Left ventricle myocardium inferior (tissue), 1 donor: ENCODE data around the gene PLXNC1. TPM values are rescaled to one million over a fixed set of nuclear protein-coding genes. Genes with fewer than 3 reads are reported as not detected.

Experiments
- DNase-seq: peaks from one replicate; pipeline ENCODE4 v3.0.0-alpha.2; 2020
- H3K27ac ChIP-seq: fragments of 200-600 bp; replicated peaks from 2 replicates; pipeline ENCODE4 v1.8.0; 2021
- H3K27me3 ChIP-seq: fragments of 200-600 bp; 2 replicates; pipeline ENCODE4 v1.8.0; 2021; ENCODE audit warnings: low read depth
- H3K36me3 ChIP-seq: fragments of 200-600 bp; 2 replicates; pipeline ENCODE4 v1.8.0; 2021
- H3K4me1 ChIP-seq: fragments of 200-600 bp; 2 replicates; pipeline ENCODE4 v1.8.0; 2021
- H3K4me3 ChIP-seq: fragments of 200-600 bp; 2 replicates; pipeline ENCODE4 v1.8.0; 2021; ENCODE audit warnings: mild to moderate bottlenecking, moderate library complexity
- H3K9me3 ChIP-seq: fragments of 200-600 bp; replicated peaks from 2 replicates; pipeline ENCODE4 v1.8.0; 2021
- CTCF ChIP-seq: fragments of 200-600 bp; IDR thresholded peaks from 2 replicates; pipeline ENCODE4 v1.8.0; 2021; ENCODE audit warnings: antibody characterized with exemption, mild to moderate bottlenecking, borderline replicate concordance
- intact Hi-C: fragments of 100-400 bp; cut with micrococcal nuclease; formaldehyde crosslinking; loops from one replicate; pipeline ENCODE4 v1.11.0; 2022
- total RNA-seq: library from RNA; stranded (reverse); fragmentation: NEBNext Ultra II Directional; extraction: Animal tissue kit (Norgen Biotek cat#: 25700); gene quantifications from one replicate; pipeline ENCODE4 v1.2.1, GENCODE V29; 2021
- donor health status: DM: no; HTN: yes; CAD: no; lungs with severe emphysema.

The PLXNC1 gene
- total RNA-seq, 1 donor from 2014 or later: 2.5 TPM

GRCh38 chr12:94183708-94184379 lies 35.5 kb downstream of the PLXNC1 start:
- Histone ChIP-seq H3K4me1 (no peaks in the 10 kb centered on the region), H3K27ac (no peak overlapping the region), H3K36me3 (no peaks in the 10 kb centered on the region), H3K4me3 (no peak overlapping the region), H3K27me3 (peaks cover 11% of the 10 kb centered on the region), H3K9me3 (no peaks in the 10 kb centered on the region)
- intact Hi-C loops: no loop called here
- no peak for TF ChIP-seq CTCF
- DNase-seq: no peak

- DNase-seq: no peak
- intact Hi-C loops: no loop called here
Observed at GRCh38 chr12:94184995-94185719, 36.8 kb downstream of the PLXNC1 start.

GRCh38 chr12:94185801-94186200 lies 37.4 kb downstream of the PLXNC1 start:
- H3K27me3 ChIP-seq: peaks cover 11% of the 10 kb centered on the region
- H3K9me3 ChIP-seq: no peaks in the 10 kb centered on the region
- H3K36me3 ChIP-seq: no peaks in the 10 kb centered on the region
- intact Hi-C loops: no loop called here
- no peak for DNase-seq
- H3K27ac ChIP-seq: no peak overlapping the region
- H3K4me3 ChIP-seq: no peak overlapping the region
- no peaks in the 10 kb centered on the region for H3K4me1 ChIP-seq
- TF ChIP-seq CTCF: no peak

More at GRCh38 chr12:94184995-94185719, 36.8 kb downstream of the PLXNC1 start:
- Histone ChIP-seq H3K4me1 (no peaks in the 10 kb centered on the region), H3K27me3 (peaks cover 11% of the 10 kb centered on the region), H3K36me3 (no peaks in the 10 kb centered on the region), H3K4me3 (no peak overlapping the region), H3K9me3 (no peaks in the 10 kb centered on the region), H3K27ac (no peak overlapping the region)
- no peak for TF ChIP-seq CTCF

GRCh38 chr12:94186278-94187241 lies 38.2 kb downstream of the PLXNC1 start:
- no peaks in the 10 kb centered on the region for H3K4me1 ChIP-seq
- no peak for TF ChIP-seq CTCF
- H3K36me3 ChIP-seq: no peaks in the 10 kb centered on the region
- peak overlapping the region; percentile 43 for H3K4me3 ChIP-seq
- H3K9me3 ChIP-seq: no peaks in the 10 kb centered on the region
- peak; percentile 53 for DNase-seq
- intact Hi-C loops: no loop called here
- no peak overlapping the region for H3K27ac ChIP-seq
- peaks cover 11% of the 10 kb centered on the region for H3K27me3 ChIP-seq

GRCh38 chr12:94187361-94187760 lies 39.0 kb downstream of the PLXNC1 start:
- no peaks in the 10 kb centered on the region for H3K36me3 ChIP-seq
- no peaks in the 10 kb centered on the region for H3K9me3 ChIP-seq
- H3K27me3 ChIP-seq: peaks cover 11% of the 10 kb centered on the region
- intact Hi-C loops: no loop called here
- H3K27ac ChIP-seq: no peak overlapping the region
- TF ChIP-seq CTCF: no peak
- no peak for DNase-seq
- no peak overlapping the region for H3K4me3 ChIP-seq
- H3K4me1 ChIP-seq: no peaks in the 10 kb centered on the region
